Right lobe of liver (tissue), 4 donors: Measurements from ENCODE around the gene LIFR.

ENCODE experiments used
- POLR2A ChIP-seq: fragments of 450-650 bp; IDR thresholded peaks from one replicate; pipeline ENCODE4 v1.6.1; 2017; ENCODE audit warnings: antibody characterized with exemption, mild to moderate bottlenecking
- TF ChIP-seq, protein P1 (sequence below), 4 donors: fragments of 200-600 bp in 3 of 4; fragments of 450-650 bp in 1 of 4; IDR thresholded peaks; one replicate each; pipeline versions ENCODE4 v1.5.1 to v1.8.0; 2016 to 2022; ENCODE audit warnings: antibody characterized with exemption in 4 of 4, mild to moderate bottlenecking in 2 of 4
- donor health status: DM: no; HTN: no; CAD: no.
- donor health status: DM: no; HTN: no; CAD: no.
- donor health status: DM: no; HTN: yes; CAD: no.

DNA sequence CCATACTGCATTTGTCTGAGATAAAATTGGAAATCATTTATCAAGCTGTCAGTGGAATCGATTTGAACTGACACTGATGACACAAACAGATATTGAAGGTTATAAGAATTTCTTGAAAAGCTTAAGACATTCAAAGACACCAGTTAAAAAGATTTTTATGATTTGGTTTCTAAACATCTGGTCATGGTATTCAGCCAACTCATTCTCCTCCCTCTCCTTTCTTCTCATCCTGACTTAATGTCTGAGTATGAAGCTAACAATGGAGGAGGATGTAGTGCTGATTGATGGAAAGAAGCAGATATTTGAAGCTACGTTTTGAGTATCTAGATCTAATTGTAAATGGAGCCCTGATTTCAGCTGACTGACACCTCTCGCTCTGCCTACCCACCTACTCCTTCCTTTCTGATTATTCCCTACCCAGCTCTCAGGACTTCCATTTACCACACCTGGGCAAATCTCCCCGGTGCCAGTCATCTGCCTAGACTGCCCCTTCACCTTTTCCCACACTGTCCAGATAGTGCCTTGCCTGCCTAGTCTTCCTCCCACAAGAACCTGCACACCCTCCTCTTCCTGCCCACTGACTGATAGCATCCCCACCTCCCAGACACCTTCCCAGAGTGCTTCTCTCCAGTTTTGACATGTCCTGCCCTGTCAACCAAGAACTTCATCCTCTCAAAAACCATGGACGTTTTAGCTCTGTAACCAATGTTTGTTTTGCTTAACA lies 20.7 kb upstream of the LIFR start:
- TF ChIP-seq, protein P1, sequence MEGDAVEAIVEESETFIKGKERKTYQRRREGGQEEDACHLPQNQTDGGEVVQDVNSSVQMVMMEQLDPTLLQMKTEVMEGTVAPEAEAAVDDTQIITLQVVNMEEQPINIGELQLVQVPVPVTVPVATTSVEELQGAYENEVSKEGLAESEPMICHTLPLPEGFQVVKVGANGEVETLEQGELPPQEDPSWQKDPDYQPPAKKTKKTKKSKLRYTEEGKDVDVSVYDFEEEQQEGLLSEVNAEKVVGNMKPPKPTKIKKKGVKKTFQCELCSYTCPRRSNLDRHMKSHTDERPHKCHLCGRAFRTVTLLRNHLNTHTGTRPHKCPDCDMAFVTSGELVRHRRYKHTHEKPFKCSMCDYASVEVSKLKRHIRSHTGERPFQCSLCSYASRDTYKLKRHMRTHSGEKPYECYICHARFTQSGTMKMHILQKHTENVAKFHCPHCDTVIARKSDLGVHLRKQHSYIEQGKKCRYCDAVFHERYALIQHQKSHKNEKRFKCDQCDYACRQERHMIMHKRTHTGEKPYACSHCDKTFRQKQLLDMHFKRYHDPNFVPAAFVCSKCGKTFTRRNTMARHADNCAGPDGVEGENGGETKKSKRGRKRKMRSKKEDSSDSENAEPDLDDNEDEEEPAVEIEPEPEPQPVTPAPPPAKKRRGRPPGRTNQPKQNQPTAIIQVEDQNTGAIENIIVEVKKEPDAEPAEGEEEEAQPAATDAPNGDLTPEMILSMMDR (IDR thresholded peaks at IDR 0.05): no peak
- TF ChIP-seq POLR2A: no peak
